HepG2 (cell line): Measurements from ENCODE around the gene PDZD11. TPM values are rescaled to one million over a fixed set of nuclear protein-coding genes. Genes with fewer than 3 reads are reported as not detected.

ENCODE experiments used
- ATAC-seq: fragments of 200-7000 bp; cut with Tn5 transposase; 3 replicates; pipeline ENCODE4 v1.9.1; 2020; ENCODE audit warnings: mild to moderate bottlenecking, moderate library complexity
- BruUV-seq: library from RNA; stranded (reverse); fragments of 400-500 nt; replicated peaks from 2 replicates; lab custom pipeline; 2021; lab: Mats Ljungman, UMichigan
- CTCF ChIA-PET: fragments of 300-600 bp; formaldehyde crosslinking; extraction: SDS; loops from one replicate; lab custom pipeline; 2021; ENCODE audit warnings: low total read pairs, inconsistent platforms, low intra/inter-chr PET ratio; lab: Yijun Ruan, JAX
- POLR2A ChIA-PET: fragments of 350-600 bp; sonication (Branson Sonifier 250); formaldehyde crosslinking; loops from one replicate; lab custom pipeline; 2020; ENCODE audit warnings: antibody characterized with exemption, inconsistent platforms; lab: Yijun Ruan, JAX
- DNase-seq: peaks from one replicate; pipeline ENCODE4 v3.0.0-alpha.2; 2015; ENCODE audit warnings: low spot score
- FAIRE-seq: peaks from 3 replicates; lab custom pipeline; 2011; peaks lifted over from hg19 to GRCh38; lab: Jason Lieb, UNC
- H2AFZ ChIP-seq: one replicate; pipeline ENCODE4 v1.6.1; 2011; ENCODE audit warnings: low read length, inconsistent platforms
- H3K27ac ChIP-seq: fragments of 300-600 bp; 3 replicates; pipeline ENCODE4 v1.8.0; 2011; ENCODE audit warnings: mixed run types, mild to moderate bottlenecking, mixed read lengths, low read length, inconsistent platforms; ENCODE audit not compliant: insufficient read depth; ENCODE audit errors: extremely low read length
- H3K27me3 ChIP-seq, 2 experiments: fragments of 200-600 bp in 1 of 2; 2 replicates in 1 of 2; 3 replicates in 1 of 2; pipeline versions ENCODE4 v1.6.0 to v1.8.0; 2011; ENCODE audit warnings: low read length in 2 of 2, mild to moderate bottlenecking in 2 of 2, moderate library complexity in 2 of 2, inconsistent platforms in 1 of 2; ENCODE audit not compliant: insufficient read depth in 2 of 2, control insufficient read depth in 1 of 2
- H3K36me3 ChIP-seq, 2 experiments: fragments of 200-600 bp in 1 of 2; replicated peaks in 1 of 2; 2 replicates in 1 of 2; 3 replicates in 1 of 2; pipeline versions ENCODE4 v1.5.1 to v1.8.0; 2011; ENCODE audit warnings: low read length in 2 of 2, inconsistent platforms in 1 of 2; ENCODE audit not compliant: insufficient read depth in 2 of 2, control insufficient read depth in 1 of 2
- H3K4me1 ChIP-seq: 2 replicates; pipeline ENCODE4 v1.5.1; 2012; ENCODE audit warnings: low read length, inconsistent platforms; ENCODE audit not compliant: insufficient read depth
- H3K4me2 ChIP-seq: 2 replicates; pipeline ENCODE4 v1.6.0; 2011; ENCODE audit warnings: low read depth, low read length, inconsistent platforms
- H3K4me3 ChIP-seq, 3 experiments: fragments of 200-600 bp in 1 of 3; sonication (generic), shearing (Covaris generic) in 1 of 3; replicated peaks in 1 of 3; 2 replicates each; pipeline ENCODE4 v1.5.1; 2011 to 2016; ENCODE audit warnings: low read length in 3 of 3, inconsistent platforms in 2 of 3, low read depth in 2 of 3, mild to moderate bottlenecking in 2 of 3, control low read depth in 1 of 3, mixed read lengths in 1 of 3; ENCODE audit not compliant: insufficient read depth in 1 of 3
- H3K79me2 ChIP-seq: one replicate; pipeline ENCODE4 v1.6.1; 2011; ENCODE audit warnings: low read length, inconsistent platforms; ENCODE audit not compliant: insufficient read depth
- H3K9ac ChIP-seq: 2 replicates; pipeline ENCODE4 v1.6.0; 2011; ENCODE audit warnings: mild to moderate bottlenecking, low read depth, low read length, inconsistent platforms; ENCODE audit not compliant: insufficient read depth
- H3K9me3 ChIP-seq: 2 replicates; pipeline ENCODE4 v1.5.1; 2012; ENCODE audit warnings: mild to moderate bottlenecking, low read length
- H4K20me1 ChIP-seq: 2 replicates; pipeline ENCODE4 v1.6.0; 2011; ENCODE audit warnings: inconsistent platforms, mild to moderate bottlenecking, low read length, moderate library complexity; ENCODE audit not compliant: insufficient read depth
- AKAP8 ChIP-seq: sonication (generic); formaldehyde crosslinking; IDR thresholded peaks from 2 replicates; pipeline ENCODE4 v1.5.1; 2020; ENCODE audit warnings: mild to moderate bottlenecking, missing genetic modification reagents
- ARID2 ChIP-seq: sonication (generic); formaldehyde crosslinking; IDR thresholded peaks from 2 replicates; pipeline ENCODE4 v1.8.1; 2022; ENCODE audit warnings: mild to moderate bottlenecking, missing genetic modification reagents, borderline replicate concordance
- BRF2 ChIP-seq: sonication (generic); formaldehyde crosslinking; IDR thresholded peaks from 2 replicates; pipeline ENCODE4 v1.8.1; 2022; ENCODE audit warnings: mild to moderate bottlenecking, missing genetic modification reagents
- DR1 ChIP-seq: sonication (generic); formaldehyde crosslinking; IDR thresholded peaks from 2 replicates; pipeline ENCODE4 v1.8.0; 2021; ENCODE audit warnings: mild to moderate bottlenecking, missing genetic modification reagents, inconsistent platforms
- KAT8 ChIP-seq: IDR thresholded peaks from 2 replicates; pipeline ENCODE4 v1.6.1; 2016; ENCODE audit warnings: missing genetic modification reagents, missing compliant biosample characterization
- KLF6 ChIP-seq: IDR thresholded peaks from 2 replicates; pipeline ENCODE4 v1.8.0; 2016; ENCODE audit warnings: missing biosample characterization, missing genetic modification reagents
- REST ChIP-seq, 2 experiments: IDR thresholded peaks; 2 replicates each; pipeline ENCODE4 v1.6.1; 2011 to 2012; ENCODE audit warnings: low read length in 2 of 2, borderline replicate concordance in 1 of 2, low read depth in 1 of 2, mild to moderate bottlenecking in 1 of 2, moderate library complexity in 1 of 2
- TP53 ChIP-seq: sonication (generic); formaldehyde crosslinking; conservative IDR thresholded peaks from 2 replicates; pipeline ENCODE4 v1.4.0; 2020; ENCODE audit warnings: missing genetic modification reagents
- ZNF569 ChIP-seq: sonication (generic); formaldehyde crosslinking; IDR thresholded peaks from 2 replicates; pipeline ENCODE4 v1.5.0; 2020; ENCODE audit warnings: mild to moderate bottlenecking, missing genetic modification reagents, moderate library complexity, borderline replicate concordance
- WGBS: methylation state at CpG from one replicate; pipeline ENCODE4 v1.1.6; 2017; ENCODE audit warnings: low lambda C conversion rate; 5-methylcytosine and 5-hydroxymethylcytosine counted together
- in situ Hi-C: cut with HindIII; loops from 2 replicates; pipeline ENCODE4 v1.10.0; 2017; ENCODE audit warnings: low pct_unique_long_range_greater_than_20kb; ENCODE audit not compliant: extremely low pct_ligation_motif_present
- intact Hi-C: fragments of 100-400 bp; cut with micrococcal nuclease; formaldehyde crosslinking; loops from one replicate; pipeline ENCODE4 v1.10.0; 2022; ENCODE audit not compliant: unreplicated experiment
- polyA plus RNA-seq, 8 experiments: library from polyadenylated mRNA; depleted of rRNA in 3 of 8; stranded (reverse) in 7 of 8; unstranded in 1 of 8; fragments of >200 nt; fragmentation: Illumina TruSeq in 4 of 8; extraction: Trizol in 4 of 8; gene quantifications; 2 replicates each; pipeline versions ENCODE4 v1.2.1 to v1.2.3, GENCODE V29; 2011 to 2016; ENCODE audit warnings: low read depth in 4 of 8, missing spikeins in 1 of 8, mixed read lengths in 1 of 8; ENCODE audit not compliant: insufficient read depth in 1 of 8
- total RNA-seq, 5 experiments: library from RNA; depleted of rRNA; stranded (reverse); fragments of >200 nt; fragmentation: Illumina TruSeq; extraction: Trizol; gene quantifications; 2 replicates each; pipeline ENCODE4 v1.2.3, GENCODE V29; 2016; ENCODE audit warnings: low read depth in 1 of 5

PDZD11 gene
- total and polyA plus RNA-seq, 2 of the 13 experiments (the other 11 are each of a cell fraction or from before 2014, with no cell fraction given): 29.1 to 47.0 TPM

GRCh38 chrX:70268034-70268433 lies 21.7 kb downstream of the PDZD11 start, which contains the start of gene ARR3 (continued):
- TF ChIP-seq ZNF569 (CRISPR knock-in tag) (no peak), BRF2 (CRISPR knock-in tag) (no peak), KAT8 (CRISPR knock-in tag) (no peak), TP53 (CRISPR knock-in tag) (no peak)

GRCh38 chrX:70264784-70265183 lies 24.9 kb downstream of the PDZD11 start:
- ATAC-seq: no peak
- Histone ChIP-seq H3K4me1 (no peaks in the 10 kb centered on the region), H3K4me2 (no peak overlapping the region), H2AFZ (no peak overlapping the region), H3K79me2 (no peaks in the 10 kb centered on the region), H3K27me3 (no peaks in the 10 kb centered on the region), H3K36me3 (no peaks in the 10 kb centered on the region), H3K9me3 (no peaks in the 10 kb centered on the region), H4K20me1 (no peaks in the 10 kb centered on the region), H3K4me3 (no peak overlapping the region), H3K9ac (no peak overlapping the region), H3K27ac (no peak overlapping the region)
- in situ Hi-C loops: loop anchor here (10.0 kb wide), 1 partner anchor 60 kb away; no protein-coding TSS in a partner anchor
- CTCF ChIA-PET: no interaction called here
- TF ChIP-seq KLF6 (no peak), ARID2 (CRISPR knock-in tag) (no peak), DR1 (CRISPR knock-in tag) (no peak), REST (IDR thresholded peaks at IDR 0.05; ENCODE audit: borderline replicate concordance in 1 of 2, low read depth in 1 of 2, low read length in 2 of 2) (peak in 1 of 2 experiments; percentile 82), AKAP8 (CRISPR knock-in tag) (no peak)
- WGBS: 58% methylated on average over 3 of the region's 3 CpGs
- DNase-seq: no peak
- no TSS peak for BruUV-seq
- intact Hi-C loops: no loop called here
- FAIRE-seq: no peak
- POLR2A ChIA-PET: no interaction called here
